ENCODE measurements around the gene DNAH14. TPM values are rescaled to one million over a fixed set of nuclear protein-coding genes. Genes with fewer than 3 reads are reported as not detected.
"Not testable (repeated sequence)": the region's sequence is repeated elsewhere in the genome, so short reads cannot be mapped to it uniquely, and the experiment has no call there.

DNAH14 gene
- polyA plus RNA-seq, 1 experiment = 11.1 TPM

DNA sequence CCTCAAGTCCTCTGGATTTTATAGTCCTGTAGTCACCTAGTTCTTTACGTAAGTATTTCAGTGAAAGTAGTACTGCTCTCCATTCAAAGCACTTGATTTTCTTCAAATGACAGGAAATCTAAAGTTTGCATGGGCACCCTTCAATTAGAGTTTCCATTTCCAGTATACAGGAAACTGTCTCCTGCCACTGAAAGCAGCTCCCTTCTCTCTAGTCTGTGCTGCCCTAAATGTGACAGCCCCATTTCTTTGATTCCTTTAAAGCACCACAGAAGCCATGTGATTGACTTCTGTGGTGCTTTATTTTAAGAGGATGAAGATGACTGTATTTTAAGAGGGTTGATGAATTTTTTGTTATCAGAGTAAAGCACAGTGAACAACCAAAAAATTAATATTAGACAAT, 226.1 kb downstream of the DNAH14 start:
- Histone ChIP-seq H3K27me3 (ENCODE audit: control insufficient read depth, insufficient read depth, low read length) (no peaks in the 10 kb centered on the region), H3K9me3 (ENCODE audit: control insufficient read depth, insufficient read depth, low read length) (no peaks in the 10 kb centered on the region), H3K27ac (ENCODE audit: low read depth, low read length) (no peak overlapping the region), H3K4me3 (ENCODE audit: low read depth, low read length) (no peak overlapping the region)
- CTCF ChIA-PET = no interaction called here
- POLR2A ChIA-PET = no interaction called here
- TF ChIP-seq, protein P1, sequence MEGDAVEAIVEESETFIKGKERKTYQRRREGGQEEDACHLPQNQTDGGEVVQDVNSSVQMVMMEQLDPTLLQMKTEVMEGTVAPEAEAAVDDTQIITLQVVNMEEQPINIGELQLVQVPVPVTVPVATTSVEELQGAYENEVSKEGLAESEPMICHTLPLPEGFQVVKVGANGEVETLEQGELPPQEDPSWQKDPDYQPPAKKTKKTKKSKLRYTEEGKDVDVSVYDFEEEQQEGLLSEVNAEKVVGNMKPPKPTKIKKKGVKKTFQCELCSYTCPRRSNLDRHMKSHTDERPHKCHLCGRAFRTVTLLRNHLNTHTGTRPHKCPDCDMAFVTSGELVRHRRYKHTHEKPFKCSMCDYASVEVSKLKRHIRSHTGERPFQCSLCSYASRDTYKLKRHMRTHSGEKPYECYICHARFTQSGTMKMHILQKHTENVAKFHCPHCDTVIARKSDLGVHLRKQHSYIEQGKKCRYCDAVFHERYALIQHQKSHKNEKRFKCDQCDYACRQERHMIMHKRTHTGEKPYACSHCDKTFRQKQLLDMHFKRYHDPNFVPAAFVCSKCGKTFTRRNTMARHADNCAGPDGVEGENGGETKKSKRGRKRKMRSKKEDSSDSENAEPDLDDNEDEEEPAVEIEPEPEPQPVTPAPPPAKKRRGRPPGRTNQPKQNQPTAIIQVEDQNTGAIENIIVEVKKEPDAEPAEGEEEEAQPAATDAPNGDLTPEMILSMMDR (IDR thresholded peaks at IDR 0.05; ENCODE audit: low read depth, low read length) = no peak
- DNase-seq (ENCODE audit: low read depth, low spot score) = no peak

DNA sequence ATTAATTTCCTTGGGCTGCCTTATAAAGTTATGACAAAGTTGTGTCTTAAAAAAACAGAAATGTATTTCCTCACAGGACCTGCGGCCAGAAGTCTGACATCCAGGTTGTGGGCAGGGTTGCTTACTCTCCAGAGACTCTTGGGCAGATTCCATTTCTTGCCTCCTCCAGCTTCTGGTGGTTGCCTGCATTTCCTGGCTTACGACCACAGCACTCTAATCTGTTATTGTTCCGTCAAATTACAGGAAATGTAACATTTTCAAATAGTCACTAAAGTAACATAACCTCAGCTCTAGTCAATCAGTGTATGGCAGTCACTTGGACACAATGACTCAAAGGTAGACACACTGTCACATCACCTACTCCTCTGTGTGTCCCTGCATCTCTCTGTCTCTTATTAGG, 226.8 kb downstream of the DNAH14 start:
- Histone ChIP-seq H3K9me3 (ENCODE audit: control insufficient read depth, insufficient read depth, low read length) (no peaks in the 10 kb centered on the region), H3K4me3 (ENCODE audit: low read depth, low read length) (no peak overlapping the region), H3K27me3 (ENCODE audit: control insufficient read depth, insufficient read depth, low read length) (no peaks in the 10 kb centered on the region), H3K27ac (ENCODE audit: low read depth, low read length) (no peak overlapping the region)
- ChIA-PET POLR2A (no interaction called here), CTCF (interaction anchor here (0.7 kb wide), 1 partner anchor 1658 kb away, joined by 7 read pairs; no protein-coding TSS in a partner anchor)
- DNase-seq (ENCODE audit: low read depth, low spot score) = no peak
- TF ChIP-seq, protein P1 (IDR thresholded peaks at IDR 0.05; ENCODE audit: low read depth, low read length) = no peak

DNA sequence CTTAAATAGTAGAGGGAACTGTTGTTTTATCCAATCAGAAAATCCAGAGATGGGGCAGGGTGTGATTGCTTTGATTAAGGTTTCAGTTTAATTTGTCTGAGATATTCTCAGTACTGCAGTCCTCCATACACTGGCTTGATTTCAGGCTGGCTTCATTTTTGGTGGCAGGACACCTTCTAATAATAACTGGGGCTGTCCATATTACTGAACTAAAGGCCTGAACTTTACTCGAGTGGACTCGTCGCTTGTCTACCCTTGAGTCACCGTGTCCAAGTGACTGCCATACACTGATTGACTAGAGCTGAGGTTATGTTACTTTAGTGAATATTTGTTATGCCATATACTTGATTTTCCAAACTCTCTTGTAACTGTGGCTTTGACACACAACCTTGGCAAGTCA, 228.8 kb downstream of the DNAH14 start:
- Histone ChIP-seq H3K9me3 (ENCODE audit: control insufficient read depth, insufficient read depth, low read length) (no peaks in the 10 kb centered on the region), H3K27ac (ENCODE audit: low read depth, low read length) (no peak overlapping the region), H3K4me3 (ENCODE audit: low read depth, low read length) (no peak overlapping the region), H3K27me3 (ENCODE audit: control insufficient read depth, insufficient read depth, low read length) (no peaks in the 10 kb centered on the region)
- POLR2A ChIA-PET = no interaction called here
- TF ChIP-seq, protein P1 (IDR thresholded peaks at IDR 0.05; ENCODE audit: low read depth, low read length) = no peak
- CTCF ChIA-PET = no interaction called here
- DNase-seq (ENCODE audit: low read depth, low spot score) = no peak

DNA sequence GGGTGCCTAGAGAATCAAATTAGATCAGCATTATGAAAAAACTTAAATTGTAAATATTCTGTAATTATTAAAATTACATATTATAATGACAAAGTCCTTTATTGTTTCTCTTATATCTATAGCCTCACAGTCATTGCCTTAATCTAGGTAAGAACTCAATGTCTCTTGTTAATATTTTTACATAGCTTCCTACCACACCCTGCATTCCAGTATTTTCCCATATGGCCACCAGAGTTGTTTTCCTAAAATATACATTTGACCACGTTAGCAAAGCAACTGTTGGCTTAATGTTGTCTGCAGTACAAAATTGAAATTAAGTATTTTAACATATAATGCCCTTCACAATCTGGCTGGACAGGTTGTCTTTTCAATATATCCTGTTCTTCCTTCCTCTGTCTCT, 230.3 kb downstream of the DNAH14 start:
- Histone ChIP-seq H3K27ac (ENCODE audit: low read depth, low read length) (no peak overlapping the region), H3K27me3 (ENCODE audit: control insufficient read depth, insufficient read depth, low read length) (no peaks in the 10 kb centered on the region), H3K4me3 (ENCODE audit: low read depth, low read length) (no peak overlapping the region), H3K9me3 (ENCODE audit: control insufficient read depth, insufficient read depth, low read length) (no peaks in the 10 kb centered on the region)
- ChIA-PET POLR2A (no interaction called here), CTCF (no interaction called here)
- DNase-seq (ENCODE audit: low read depth, low spot score) = no peak
- TF ChIP-seq, protein P1 (IDR thresholded peaks at IDR 0.05; ENCODE audit: low read depth, low read length) = no peak

DNA sequence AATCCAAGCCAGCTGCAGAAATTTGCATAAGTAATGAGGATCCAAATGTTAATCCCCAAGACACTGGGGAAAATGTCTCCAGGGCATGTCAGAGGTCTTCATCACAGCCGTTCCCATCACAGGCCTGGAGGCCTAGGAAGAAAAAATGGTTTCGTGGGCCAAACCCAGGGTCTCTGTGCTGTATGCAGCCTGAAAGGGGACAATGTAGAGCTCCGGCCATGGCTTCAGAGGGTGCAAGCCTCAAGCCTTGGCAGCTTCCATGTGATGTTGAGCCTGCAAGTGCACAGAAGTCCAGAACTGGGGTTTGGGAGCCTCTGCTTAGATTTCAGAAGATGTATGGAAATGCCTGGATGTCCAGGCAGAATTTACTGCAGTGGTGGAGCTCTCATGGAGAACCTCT, 247.9 kb downstream of the DNAH14 start:
- POLR2A ChIA-PET; H3K27ac ChIP-seq (ENCODE audit: low read depth, low read length); H3K4me3 ChIP-seq (ENCODE audit: low read depth, low read length); DNase-seq (ENCODE audit: low read depth, low spot score); H3K9me3 ChIP-seq (ENCODE audit: control insufficient read depth, insufficient read depth, low read length); H3K27me3 ChIP-seq (ENCODE audit: control insufficient read depth, insufficient read depth, low read length); CTCF ChIA-PET: not testable (repeated sequence)

GRCh38 chr1:225179686-225180085, 250.2 kb downstream of the DNAH14 start:
- ChIA-PET POLR2A (no interaction called here), CTCF (no interaction called here)
- H3K27me3 ChIP-seq (ENCODE audit: control insufficient read depth, insufficient read depth, low read length) = no peaks in the 10 kb centered on the region
- no peak overlapping the region for H3K4me3 ChIP-seq (ENCODE audit: low read depth, low read length)
- TF ChIP-seq, protein P1 (IDR thresholded peaks at IDR 0.05; ENCODE audit: low read depth, low read length) = no peak
- no peak for DNase-seq (ENCODE audit: low read depth, low spot score)
- no peak overlapping the region for H3K27ac ChIP-seq (ENCODE audit: low read depth, low read length)
- H3K9me3 ChIP-seq (ENCODE audit: control insufficient read depth, insufficient read depth, low read length) = no peaks in the 10 kb centered on the region; the same call in 1 of the 2 replicates
